H1 (cell line): ENCODE results near the gene GNB1. TPM values are rescaled to one million over a fixed set of nuclear protein-coding genes. Genes with fewer than 3 reads are reported as not detected.

Experiments
- CTCF ChIA-PET: fragments of 300-600 bp; sonication (Branson Sonifier 250); formaldehyde crosslinking; loops from one replicate; lab custom pipeline; 2021; ENCODE audit not compliant: partially characterized antibody; lab: Charles Lee
- POLR2A ChIA-PET: fragments of 300-600 bp; sonication (Branson Sonifier 250); formaldehyde crosslinking; loops from one replicate; lab custom pipeline; 2021; ENCODE audit warnings: inconsistent platforms; ENCODE audit not compliant: partially characterized antibody; lab: Charles Lee
- DNase-seq, 2 experiments: peaks; one replicate each; pipeline versions ENCODE4 v3.0.0 to v3.0.0-alpha.2; 2010 to 2022; ENCODE audit warnings: low spot score in 2 of 2, low read depth in 1 of 2, mixed read lengths in 1 of 2
- FAIRE-seq: peaks from 2 replicates; lab custom pipeline; 2011; peaks lifted over from hg19 to GRCh38; lab: Jason Lieb, UNC
- H2AFZ ChIP-seq: 2 replicates; pipeline ENCODE4 v1.8.1; 2012; ENCODE audit warnings: low read length, inconsistent platforms
- H2AK5ac ChIP-seq: 2 replicates; pipeline ENCODE4 v1.6.1; 2013; ENCODE audit warnings: low read depth, low read length
- H2BK120ac ChIP-seq: replicated peaks from 2 replicates; pipeline ENCODE3; 2013; ENCODE audit warnings: low read depth, low read length, inconsistent platforms
- H2BK12ac ChIP-seq: 2 replicates; pipeline ENCODE4 v1.6.1; 2013; ENCODE audit warnings: low read depth, low read length
- H2BK15ac ChIP-seq: 2 replicates; pipeline ENCODE4 v1.6.1; 2013; ENCODE audit warnings: low read length
- H2BK20ac ChIP-seq: 2 replicates; pipeline ENCODE4 v1.6.1; 2013; ENCODE audit warnings: low read length
- H2BK5ac ChIP-seq: 2 replicates; pipeline ENCODE4 v1.6.1; 2013; ENCODE audit warnings: low read depth, low read length
- H3K14ac ChIP-seq: 2 replicates; pipeline ENCODE4 v1.6.1; 2013; ENCODE audit warnings: inconsistent platforms; ENCODE audit not compliant: insufficient read length
- H3K18ac ChIP-seq: 2 replicates; pipeline ENCODE4 v1.6.1; 2013; ENCODE audit warnings: low read length; ENCODE audit errors: extremely low read depth
- H3K23ac ChIP-seq: 2 replicates; pipeline ENCODE4 v1.6.1; 2013; ENCODE audit warnings: inconsistent platforms; ENCODE audit not compliant: insufficient read length
- H3K23me2 ChIP-seq: 2 replicates; pipeline ENCODE4 v1.6.1; 2013; ENCODE audit warnings: low read depth, low read length
- H3K27ac ChIP-seq: 2 replicates; pipeline ENCODE4 v1.6.1; 2011; ENCODE audit warnings: low read depth, low read length, inconsistent platforms
- H3K27me3 ChIP-seq, 4 experiments: replicated peaks in 1 of 4; 1 replicate in 1 of 4; 2 replicates in 3 of 4; pipeline versions ENCODE4 v1.6.1 to v1.8.1; 2011 to 2013; ENCODE audit warnings: low read length in 3 of 4, mild to moderate bottlenecking in 3 of 4, inconsistent platforms in 2 of 4, mixed read lengths in 2 of 4, moderate library complexity in 1 of 4; ENCODE audit not compliant: control insufficient read depth in 3 of 4, insufficient read depth in 3 of 4; ENCODE audit errors: extremely low read depth in 1 of 4
- H3K36me3 ChIP-seq, 4 experiments: 2 replicates each; pipeline versions ENCODE4 v1.6.1 to v1.8.1; 2011 to 2013; ENCODE audit warnings: mild to moderate bottlenecking in 4 of 4, low read length in 3 of 4, moderate library complexity in 2 of 4, control low read depth in 1 of 4, inconsistent platforms in 1 of 4; ENCODE audit not compliant: insufficient read depth in 4 of 4, control insufficient read depth in 2 of 4
- H3K4ac ChIP-seq: replicated peaks from 2 replicates; pipeline ENCODE3; 2013; ENCODE audit warnings: low read length, low read depth, mixed read lengths, inconsistent platforms; ENCODE audit not compliant: insufficient read length
- H3K4me1 ChIP-seq, 4 experiments: replicated peaks in 1 of 4; 1 replicate in 1 of 4; 2 replicates in 3 of 4; pipeline versions ENCODE4 v1.6.1 to v1.8.1; 2011 to 2013; ENCODE audit warnings: low read length in 3 of 4, inconsistent platforms in 2 of 4, mixed read lengths in 1 of 4; ENCODE audit not compliant: insufficient read depth in 4 of 4, control insufficient read depth in 3 of 4
- H3K4me2 ChIP-seq, 2 experiments: 2 replicates each; pipeline versions ENCODE4 v1.6.1 to v1.8.1; 2011 to 2013; ENCODE audit warnings: low read depth in 2 of 2, low read length in 2 of 2, control low read depth in 1 of 2, inconsistent platforms in 1 of 2, mild to moderate bottlenecking in 1 of 2; ENCODE audit not compliant: insufficient read depth in 1 of 2
- H3K4me3 ChIP-seq, 4 experiments: fragments of 200-600, 300-600 bp in 1 of 4; sonication (generic), shearing (Covaris generic), sonication (Bioruptor Twin) in 1 of 4; 2 replicates each; pipeline versions ENCODE4 v1.5.1 to v1.8.1; 2011 to 2016; ENCODE audit warnings: low read length in 4 of 4, low read depth in 3 of 4, control low read depth in 2 of 4, inconsistent platforms in 2 of 4, mild to moderate bottlenecking in 2 of 4, mixed read lengths in 1 of 4, moderate library complexity in 1 of 4; ENCODE audit not compliant: insufficient read depth in 2 of 4; ENCODE audit errors: extremely low read depth in 1 of 4
- H3K56ac ChIP-seq: replicated peaks from 2 replicates; pipeline ENCODE3; 2013; ENCODE audit warnings: low read depth, mild to moderate bottlenecking, mixed read lengths, low read length, inconsistent platforms; ENCODE audit not compliant: insufficient read length
- H3K79me1 ChIP-seq: 2 replicates; pipeline ENCODE4 v1.6.1; 2013; ENCODE audit warnings: low read depth, low read length, control low read depth
- H3K79me2 ChIP-seq, 2 experiments: 2 replicates each; pipeline versions ENCODE4 v1.6.1 to v1.8.1; 2012 to 2013; ENCODE audit warnings: low read length in 2 of 2, mild to moderate bottlenecking in 2 of 2, inconsistent platforms in 1 of 2; ENCODE audit not compliant: insufficient read depth in 2 of 2, control insufficient read depth in 1 of 2
- H3K9ac ChIP-seq, 4 experiments: replicated peaks in 1 of 4; 1 replicate in 1 of 4; 2 replicates in 3 of 4; pipeline versions ENCODE4 v1.6.1 to v1.8.1; 2011 to 2013; ENCODE audit warnings: low read depth in 3 of 4, low read length in 3 of 4, control low read depth in 2 of 4, mild to moderate bottlenecking in 2 of 4, moderate library complexity in 2 of 4, inconsistent platforms in 1 of 4; ENCODE audit errors: extremely low read depth in 1 of 4
- H3K9me3 ChIP-seq, 2 experiments: 2 replicates each; pipeline versions ENCODE4 v1.6.1 to v1.8.1; 2012 to 2013; ENCODE audit warnings: mild to moderate bottlenecking in 2 of 2, moderate library complexity in 2 of 2, control low read depth in 1 of 2, inconsistent platforms in 1 of 2, low read depth in 1 of 2, low read length in 1 of 2, mixed read lengths in 1 of 2; ENCODE audit not compliant: insufficient read depth in 2 of 2
- H4K20me1 ChIP-seq, 2 experiments: replicated peaks in 1 of 2; 2 replicates each; pipeline versions ENCODE3 to v1.8.1; 2011 to 2013; ENCODE audit warnings: inconsistent platforms in 2 of 2, low read length in 2 of 2, mild to moderate bottlenecking in 1 of 2; ENCODE audit not compliant: insufficient read depth in 2 of 2, control insufficient read depth in 1 of 2
- H4K5ac ChIP-seq: 2 replicates; pipeline ENCODE4 v1.6.1; 2013; ENCODE audit warnings: low read length, low read depth, mixed read lengths, inconsistent platforms; ENCODE audit not compliant: insufficient read length
- H4K8ac ChIP-seq: 2 replicates; pipeline ENCODE4 v1.8.0; 2013; ENCODE audit warnings: mild to moderate bottlenecking, moderate library complexity, low read length, inconsistent platforms; ENCODE audit not compliant: insufficient read depth; ENCODE audit errors: extremely low read depth
- H4K91ac ChIP-seq: replicated peaks from 2 replicates; pipeline ENCODE3; 2013; ENCODE audit warnings: low read length, mixed read lengths, inconsistent platforms; ENCODE audit not compliant: insufficient read length
- EP300 ChIP-seq, 2 experiments: IDR thresholded peaks; 1 replicate in 1 of 2; 2 replicates in 1 of 2; pipeline ENCODE4 v1.6.1; 2011 to 2012; ENCODE audit warnings: low read depth in 2 of 2, low read length in 2 of 2, mild to moderate bottlenecking in 2 of 2, borderline replicate concordance in 1 of 2, inconsistent platforms in 1 of 2, moderate library complexity in 1 of 2
- HDAC6 ChIP-seq: IDR thresholded peaks from one replicate; pipeline ENCODE4 v1.7.1; 2012; ENCODE audit warnings: low read depth, mild to moderate bottlenecking, inconsistent platforms, low read length, moderate library complexity
- RAD21 ChIP-seq, 2 experiments: IDR thresholded peaks in 1 of 2; conservative IDR thresholded peaks in 1 of 2; 2 replicates each; pipeline ENCODE4 v1.6.1; 2011; ENCODE audit warnings: low read depth in 2 of 2, low read length in 2 of 2, improper control_type of control experiment in 1 of 2, inconsistent platforms in 1 of 2, mild to moderate bottlenecking in 1 of 2, moderate library complexity in 1 of 2
- RFX5 ChIP-seq: IDR thresholded peaks from 2 replicates; pipeline ENCODE4 v1.6.1; 2011; ENCODE audit warnings: low read depth, low read length, improper control_type of control experiment, borderline replicate concordance
- SIX5 ChIP-seq: IDR thresholded peaks from 2 replicates; pipeline ENCODE4 v1.6.1; 2011; ENCODE audit warnings: mild to moderate bottlenecking, low read depth, low read length
- SP2 ChIP-seq: IDR thresholded peaks from 2 replicates; pipeline ENCODE4 v1.6.1; 2012; ENCODE audit warnings: mild to moderate bottlenecking, low read length, inconsistent platforms
- WGBS, 2 experiments: shearing (Covaris generic) in 1 of 2; methylation state at CpG; one replicate each; pipeline versions ENCODE4 v1.1.6 to v1.1.7; 2013 to 2015; ENCODE audit warnings: low lambda C conversion rate in 2 of 2, mixed read lengths in 2 of 2, inconsistent platforms in 1 of 2, low coverage in 1 of 2, missing lambda C conversion rate in 1 of 2; ENCODE audit not compliant: insufficient replicate concordance in 2 of 2, insufficient coverage in 1 of 2, insufficient read length in 1 of 2; ENCODE audit errors: extremely low coverage in 1 of 2, missing lambda C conversion rate in 1 of 2; 5-methylcytosine and 5-hydroxymethylcytosine counted together
- polyA plus RNA-seq, 7 experiments: library from polyadenylated mRNA; depleted of rRNA in 3 of 7; stranded (reverse) in 5 of 7; unstranded in 2 of 7; fragments of >200 nt in 5 of 7; fragments of 200-250 nt in 2 of 7; gene quantifications; 1 replicate in 5 of 7; 2 replicates in 1 of 7; 4 replicates in 1 of 7; pipeline versions ENCODE4 v1.2.1 to v1.2.3, GENCODE V29; 2011 to 2013; ENCODE audit warnings: missing spikeins in 2 of 7, mixed read lengths in 2 of 7
- total RNA-seq: library from RNA; stranded (reverse); fragmentation: NEBNext Ultra II Directional; extraction: Animal tissue kit (Norgen Biotek cat#: 25700); gene quantifications from 2 replicates; pipeline ENCODE4 v1.2.1, GENCODE V29; 2021
- TF ChIP-seq, protein P1 (sequence below): IDR thresholded peaks from 2 replicates; pipeline ENCODE4 v1.6.1; 2012; ENCODE audit warnings: inconsistent platforms
- TF ChIP-seq, protein P2 (sequence below), 3 experiments: IDR thresholded peaks; 1 replicate in 2 of 3; 2 replicates in 1 of 3; pipeline versions ENCODE4 v1.5.1 to v1.6.1; 2011; ENCODE audit warnings: low read length in 3 of 3, mild to moderate bottlenecking in 3 of 3, inconsistent platforms in 2 of 3, low read depth in 1 of 3, moderate library complexity in 1 of 3; ENCODE audit not compliant: insufficient read depth in 1 of 3; ENCODE audit errors: control extremely low read depth in 1 of 3

Gene GNB1
- total and polyA plus RNA-seq, 2 of the 8 experiments (the other 6 are each of a cell fraction or from before 2014, with no cell fraction given) = 343 to 382 TPM

DNA sequence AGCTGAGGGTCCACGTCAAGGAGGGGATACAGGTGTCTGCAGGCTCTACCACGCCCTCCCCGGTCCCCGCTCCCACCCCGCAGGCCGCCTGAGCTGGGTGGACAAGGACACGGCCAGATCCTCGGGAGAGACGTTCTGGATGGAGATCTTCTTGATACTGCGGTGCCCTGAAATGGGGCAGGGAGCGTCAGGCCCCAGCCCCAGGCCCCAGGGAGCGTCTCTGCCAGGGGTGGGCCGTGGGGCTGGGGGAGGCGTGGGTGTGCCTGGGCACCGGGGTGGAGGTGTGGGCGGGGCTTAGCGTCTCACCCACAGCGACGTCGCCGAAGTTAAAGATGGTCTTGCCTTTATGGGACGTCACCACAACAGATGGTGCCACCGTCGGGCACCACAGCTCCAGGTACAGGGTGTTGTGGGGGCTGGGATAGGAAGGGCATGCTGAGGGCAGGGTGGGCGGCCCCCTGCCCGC, 35.5 kb upstream of the GNB1 start:
- Histone ChIP-seq H3K18ac (no peak overlapping the region), H2BK12ac (no peak overlapping the region), H3K14ac (no peak overlapping the region), H3K36me3 (no peaks in the 10 kb centered on the region), H2BK5ac (no peak overlapping the region), H3K9ac (no peak overlapping the region), H3K56ac (no peak overlapping the region), H3K27ac (no peak overlapping the region), H2AK5ac (no peak overlapping the region), H3K23ac (no peak overlapping the region), H2BK120ac (no peak overlapping the region), H3K79me2 (no peaks in the 10 kb centered on the region), H3K4ac (no peak overlapping the region), H2BK20ac (no peak overlapping the region), H4K20me1 (no peaks in the 10 kb centered on the region), H4K5ac (no peak overlapping the region), H3K4me2 (no peak overlapping the region), H3K79me1 (no peaks in the 10 kb centered on the region), H2AFZ (no peak overlapping the region), H3K23me2 (no peaks in the 10 kb centered on the region; the same call in 1 of the 2 replicates), H3K4me1 (no peaks in the 10 kb centered on the region; a peak in 2 of 7 replicates), H4K91ac (no peak overlapping the region), H3K4me3 (no peak overlapping the region), H4K8ac (no peak overlapping the region), H3K9me3 (peaks cover 0 to 15% of the 10 kb centered on the region in 2 experiments; a peak in 1 of 4 replicates), H2BK15ac (no peak overlapping the region), H3K27me3 (no peaks in the 10 kb centered on the region; a peak in 1 of 7 replicates)
- TF ChIP-seq SP2 = no peak
- TF ChIP-seq, protein P1, sequence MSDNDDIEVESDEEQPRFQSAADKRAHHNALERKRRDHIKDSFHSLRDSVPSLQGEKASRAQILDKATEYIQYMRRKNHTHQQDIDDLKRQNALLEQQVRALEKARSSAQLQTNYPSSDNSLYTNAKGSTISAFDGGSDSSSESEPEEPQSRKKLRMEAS = no peak
- no peak for TF ChIP-seq EP300 (IDR thresholded peaks at IDR 0.05; ENCODE audit: borderline replicate concordance in 1 of 2, low read depth in 2 of 2, low read length in 2 of 2)
- no peak for TF ChIP-seq RFX5
- TF ChIP-seq, protein P2, sequence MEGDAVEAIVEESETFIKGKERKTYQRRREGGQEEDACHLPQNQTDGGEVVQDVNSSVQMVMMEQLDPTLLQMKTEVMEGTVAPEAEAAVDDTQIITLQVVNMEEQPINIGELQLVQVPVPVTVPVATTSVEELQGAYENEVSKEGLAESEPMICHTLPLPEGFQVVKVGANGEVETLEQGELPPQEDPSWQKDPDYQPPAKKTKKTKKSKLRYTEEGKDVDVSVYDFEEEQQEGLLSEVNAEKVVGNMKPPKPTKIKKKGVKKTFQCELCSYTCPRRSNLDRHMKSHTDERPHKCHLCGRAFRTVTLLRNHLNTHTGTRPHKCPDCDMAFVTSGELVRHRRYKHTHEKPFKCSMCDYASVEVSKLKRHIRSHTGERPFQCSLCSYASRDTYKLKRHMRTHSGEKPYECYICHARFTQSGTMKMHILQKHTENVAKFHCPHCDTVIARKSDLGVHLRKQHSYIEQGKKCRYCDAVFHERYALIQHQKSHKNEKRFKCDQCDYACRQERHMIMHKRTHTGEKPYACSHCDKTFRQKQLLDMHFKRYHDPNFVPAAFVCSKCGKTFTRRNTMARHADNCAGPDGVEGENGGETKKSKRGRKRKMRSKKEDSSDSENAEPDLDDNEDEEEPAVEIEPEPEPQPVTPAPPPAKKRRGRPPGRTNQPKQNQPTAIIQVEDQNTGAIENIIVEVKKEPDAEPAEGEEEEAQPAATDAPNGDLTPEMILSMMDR (IDR thresholded peaks at IDR 0.05; ENCODE audit: control extremely low read depth in 1 of 3, insufficient read depth in 1 of 3, low read depth in 1 of 3, low read length in 3 of 3) = no peak
- no peak for TF ChIP-seq SIX5
- TF ChIP-seq RAD21 (IDR thresholded peaks at IDR 0.05 in 1 of 2, conservative IDR thresholded peaks at IDR 0.05 in 1 of 2; ENCODE audit: low read depth in 2 of 2, low read length in 2 of 2) = no peak
- TF ChIP-seq HDAC6 = no peak
- no peak for FAIRE-seq
- 90% methylated on average over 11 of the region's 26 CpGs; no CpG with 5 or more reads in 1 of the 2 experiments for WGBS, 2 experiments
- POLR2A ChIA-PET = interaction anchor here (0.9 kb wide), 1 partner anchor 15 kb away, joined by 3 read pairs; no protein-coding TSS in a partner anchor
- no peak for DNase-seq
- CTCF ChIA-PET = interaction anchor here (1.2 to 3.4 kb wide), 3 partner anchors 17 to 120 kb away, joined by 3 to 21 read pairs (median 5); no protein-coding TSS in a partner anchor
